ENCODE results near the gene ACTN4.

ACTN4 gene

DNA sequence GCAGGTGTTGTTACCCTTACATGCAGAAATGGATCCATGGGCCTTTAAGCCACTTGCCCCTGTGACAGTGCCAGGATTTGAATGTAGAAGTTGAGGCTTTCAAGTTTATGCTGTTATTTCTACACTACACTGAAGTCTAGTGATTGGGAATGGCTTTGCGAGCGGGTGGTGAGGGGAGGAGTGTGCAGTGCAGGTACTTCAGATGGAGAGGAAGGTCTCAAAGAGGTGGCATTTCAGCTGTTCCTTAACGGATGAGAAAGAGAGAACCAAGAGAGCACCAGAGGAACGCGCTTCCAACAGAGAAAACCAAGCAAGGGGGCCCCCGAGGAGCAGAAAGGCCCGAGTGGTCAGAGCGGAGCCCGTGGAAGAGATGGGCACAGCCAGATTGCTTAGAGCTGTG, 13.3 kb downstream of the ACTN4 start:
- DNase-seq (ENCODE audit: low read depth in 2 of 2): no peak

DNA sequence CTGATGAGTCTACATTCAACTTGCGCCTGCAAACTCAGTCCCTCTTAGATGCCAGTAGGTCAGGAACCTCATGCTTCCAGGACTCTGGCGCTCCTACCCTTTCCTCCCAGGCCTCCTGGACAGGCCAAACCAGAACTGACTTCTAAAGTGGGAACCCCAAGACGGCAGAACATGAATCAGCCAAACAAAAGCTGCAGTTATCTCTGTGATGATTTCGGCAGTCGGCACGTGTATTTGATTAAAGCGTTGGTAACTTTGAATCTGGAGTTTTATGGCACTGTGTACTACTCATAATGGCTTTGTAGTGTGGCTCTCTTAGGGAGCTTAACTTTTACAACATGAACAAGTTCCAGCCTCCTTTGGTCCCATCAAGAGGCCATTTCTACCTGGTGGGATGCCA, 13.7 kb downstream of the ACTN4 start:
- no peak for DNase-seq (ENCODE audit: low read depth in 2 of 2)

DNA sequence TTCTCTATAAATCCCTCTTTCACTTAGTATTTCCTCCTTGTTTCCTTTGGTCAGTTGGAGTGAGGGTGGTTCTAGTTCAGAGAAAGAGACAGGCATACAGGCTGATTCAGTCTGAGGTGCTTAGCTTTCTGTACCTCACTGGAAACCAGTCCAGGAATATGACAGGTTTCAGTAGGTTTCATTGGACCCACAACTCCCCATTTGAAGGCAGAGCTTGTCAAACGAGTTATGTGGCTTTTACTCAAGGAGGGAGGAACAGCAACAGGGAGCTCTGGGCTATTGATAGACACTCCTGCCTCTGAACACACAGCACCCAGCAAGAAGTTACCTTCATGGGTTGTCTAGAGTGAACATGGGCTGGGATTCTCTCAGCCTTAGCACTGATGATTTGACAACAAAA, 14.5 kb downstream of the ACTN4 start:
- DNase-seq (ENCODE audit: low read depth in 2 of 2): no peak

DNA sequence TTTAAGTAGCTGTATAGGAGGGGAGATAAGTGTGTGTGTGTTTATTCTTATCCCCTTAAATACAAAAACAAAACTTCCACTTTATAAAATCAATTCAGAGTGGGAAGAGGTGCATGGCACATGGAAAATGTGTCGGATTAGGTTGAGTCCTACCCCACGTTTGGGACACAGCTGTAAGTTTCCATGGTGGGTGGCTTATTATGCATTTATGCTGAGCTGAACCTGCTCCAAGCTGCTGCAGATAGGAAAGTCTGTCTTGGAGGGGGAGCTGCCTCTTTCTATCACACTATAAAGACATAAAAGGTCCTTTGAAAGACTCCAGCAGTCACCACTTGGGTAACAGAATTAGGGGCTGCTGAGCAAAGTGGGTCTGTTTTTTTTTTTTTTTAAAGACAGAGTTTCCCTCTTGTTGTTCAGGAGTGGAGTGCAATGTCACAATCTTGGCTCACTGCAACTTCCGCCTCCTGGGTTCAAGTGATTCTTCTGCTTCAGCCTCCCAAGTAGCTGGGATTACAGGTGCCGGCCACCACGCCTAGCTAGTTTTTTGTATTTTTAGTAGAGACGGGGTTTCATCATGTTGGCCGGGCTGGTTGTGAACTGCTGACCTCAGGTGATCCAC, 15.2 kb downstream of the ACTN4 start:
- DNase-seq (ENCODE audit: low read depth in 2 of 2): no peak

DNA sequence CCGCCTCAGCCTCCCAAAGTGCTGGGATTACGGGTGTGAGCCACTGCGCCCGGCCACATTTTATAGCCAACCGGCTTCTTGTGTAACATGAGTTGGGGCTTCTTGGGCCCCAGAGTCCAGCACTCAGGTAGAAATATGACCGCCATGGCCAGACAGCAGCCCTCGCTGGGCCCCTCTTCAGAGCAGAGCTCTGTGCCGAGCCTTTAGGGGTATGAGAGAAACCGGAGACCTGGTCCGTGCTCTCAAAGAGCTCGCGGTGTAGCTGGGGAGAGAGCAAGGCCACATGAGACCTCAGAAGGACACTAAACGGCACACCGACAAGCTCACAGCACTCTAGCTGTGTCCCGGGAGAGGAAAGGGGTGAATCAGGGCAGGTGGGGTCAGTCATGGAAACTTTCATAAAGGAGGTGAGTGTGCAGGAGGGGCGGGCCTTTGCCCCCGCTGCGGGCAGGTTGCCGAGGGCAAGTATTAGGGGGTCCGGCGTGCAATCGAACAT, 15.8 kb downstream of the ACTN4 start:
- DNase-seq (ENCODE audit: low read depth in 2 of 2): no peak

DNA sequence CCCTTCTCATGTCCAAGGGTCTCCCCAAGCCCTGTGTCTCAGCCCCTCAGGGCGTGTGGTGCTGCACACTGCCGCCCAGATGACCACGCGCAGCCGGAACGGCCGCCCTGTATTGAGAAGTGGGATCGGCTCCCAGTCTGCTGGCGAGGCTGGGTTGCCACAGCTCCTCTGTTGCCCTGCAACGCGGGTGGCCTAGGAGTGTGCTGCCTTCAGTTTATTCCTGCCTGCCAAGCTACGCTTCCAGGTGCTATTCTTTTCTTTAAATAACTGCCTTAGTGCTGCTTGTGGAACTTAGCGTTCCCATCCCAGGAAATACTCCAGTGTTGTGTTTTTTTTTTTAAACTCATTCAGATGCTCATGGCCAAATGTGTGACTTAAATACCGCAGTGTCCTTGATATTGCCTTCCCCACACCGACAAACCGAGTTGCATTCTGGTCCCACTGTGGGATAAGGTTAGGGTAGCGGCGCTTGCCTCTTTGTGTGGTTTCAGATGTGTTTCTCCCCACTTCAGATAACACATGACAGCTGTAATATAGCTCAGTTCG, 16.6 kb downstream of the ACTN4 start:
- no peak for DNase-seq (ENCODE audit: low read depth in 2 of 2)

DNA sequence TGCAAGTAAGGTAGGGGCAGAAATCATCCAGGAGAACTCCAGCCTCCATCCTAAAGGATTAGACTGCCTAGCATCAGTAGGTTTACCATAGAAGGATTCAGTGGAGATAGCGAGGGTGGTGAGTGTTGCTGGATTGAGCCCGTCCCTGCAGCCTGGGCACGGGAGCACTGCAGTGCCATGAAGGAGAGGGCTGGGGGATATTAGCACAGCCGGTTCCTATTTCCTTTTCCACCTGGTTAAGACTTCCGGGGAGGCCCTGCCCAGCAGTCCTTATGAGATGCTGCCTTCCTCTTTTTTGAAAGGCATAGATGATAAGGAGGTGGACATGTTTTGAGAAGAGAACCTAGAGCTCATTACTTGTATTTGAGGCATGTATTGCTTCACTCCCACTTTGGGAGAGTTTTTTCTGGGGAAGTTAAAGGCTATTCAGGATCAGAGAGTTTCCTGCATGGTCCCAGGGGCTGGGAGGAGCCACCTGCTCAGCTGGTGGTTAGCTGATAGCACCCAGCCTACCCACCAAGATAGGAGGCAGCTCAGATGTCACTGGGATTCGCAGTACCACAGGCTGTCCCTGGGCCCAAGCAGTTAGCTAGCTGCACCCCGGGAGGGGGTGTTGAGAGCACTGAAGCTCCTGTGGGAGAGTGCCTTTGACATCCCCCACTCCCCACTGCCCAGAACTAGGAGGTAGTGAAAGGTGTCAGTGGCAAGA, 17.2 kb downstream of the ACTN4 start:
- no peak for DNase-seq (ENCODE audit: low read depth in 2 of 2)

DNA sequence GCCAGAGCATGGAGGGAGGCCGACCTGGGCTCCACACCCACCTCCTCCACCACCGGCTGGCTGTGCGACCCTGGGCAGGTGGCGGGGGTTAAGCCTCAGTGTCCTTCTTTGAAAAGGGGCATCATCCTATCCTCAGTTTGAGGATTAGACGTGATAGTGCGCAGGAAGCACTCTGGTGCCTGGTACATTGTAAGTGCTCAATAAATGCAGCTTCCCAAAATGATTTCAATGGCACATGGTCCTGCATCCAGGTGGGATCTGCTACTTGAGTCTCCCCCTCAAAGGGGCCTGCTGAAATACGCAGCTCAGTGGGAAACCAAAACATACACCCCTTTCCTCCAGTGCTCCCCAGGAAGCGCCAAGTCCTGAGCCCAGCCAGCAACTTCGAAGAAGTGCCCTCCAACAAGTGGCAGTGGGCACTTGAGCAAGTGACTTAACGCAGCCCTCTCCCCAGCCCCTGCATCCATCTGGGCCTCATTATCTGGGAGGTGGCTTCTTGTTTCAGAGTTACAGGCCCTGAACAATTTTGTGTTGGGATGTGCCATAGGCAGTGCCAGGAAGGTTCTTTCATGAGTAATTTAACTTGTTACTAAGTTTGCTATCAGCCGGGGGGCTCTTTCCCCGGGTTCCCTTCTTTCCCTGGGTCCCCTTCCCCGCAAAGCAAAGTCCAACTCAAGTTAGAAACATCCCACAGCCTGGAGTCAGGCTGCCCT, 17.9 kb downstream of the ACTN4 start:
- DNase-seq (ENCODE audit: low read depth in 2 of 2): no peak

DNA sequence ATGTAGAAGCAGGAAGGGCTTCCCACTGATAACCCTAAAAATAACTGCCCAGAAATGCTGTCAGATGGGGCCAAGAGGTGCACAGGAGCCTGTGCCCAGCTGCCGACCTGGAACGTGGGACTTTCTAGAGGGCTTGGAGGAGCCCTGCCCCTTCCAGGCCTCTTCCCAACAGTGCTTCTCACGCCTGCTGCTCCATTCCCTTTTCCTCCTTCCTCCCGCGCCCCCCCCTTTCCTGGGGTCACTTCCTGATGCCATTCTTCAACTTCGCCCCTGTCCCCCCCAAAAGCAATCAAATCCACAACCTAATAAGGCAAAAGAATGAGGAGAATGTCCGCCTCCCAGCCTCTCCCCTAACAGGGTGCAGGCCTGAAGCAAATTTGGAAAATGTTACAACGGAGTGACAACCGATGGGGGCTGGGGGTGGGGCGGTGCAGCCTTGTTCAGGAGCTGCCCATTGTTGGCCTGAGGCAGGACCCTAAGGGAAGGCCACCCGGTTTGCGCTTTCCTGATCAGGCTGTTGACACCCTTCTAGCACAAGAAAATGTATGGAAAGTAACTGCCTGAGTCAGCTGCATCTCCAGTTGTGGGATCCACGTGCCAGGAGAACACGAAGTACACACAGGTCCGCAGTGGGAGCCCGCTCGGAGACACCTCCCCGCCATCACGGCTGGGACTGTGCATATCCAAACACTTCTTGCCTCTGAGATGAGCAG, 18.7 kb downstream of the ACTN4 start:
- no peak for DNase-seq (ENCODE audit: low read depth in 2 of 2)

DNA sequence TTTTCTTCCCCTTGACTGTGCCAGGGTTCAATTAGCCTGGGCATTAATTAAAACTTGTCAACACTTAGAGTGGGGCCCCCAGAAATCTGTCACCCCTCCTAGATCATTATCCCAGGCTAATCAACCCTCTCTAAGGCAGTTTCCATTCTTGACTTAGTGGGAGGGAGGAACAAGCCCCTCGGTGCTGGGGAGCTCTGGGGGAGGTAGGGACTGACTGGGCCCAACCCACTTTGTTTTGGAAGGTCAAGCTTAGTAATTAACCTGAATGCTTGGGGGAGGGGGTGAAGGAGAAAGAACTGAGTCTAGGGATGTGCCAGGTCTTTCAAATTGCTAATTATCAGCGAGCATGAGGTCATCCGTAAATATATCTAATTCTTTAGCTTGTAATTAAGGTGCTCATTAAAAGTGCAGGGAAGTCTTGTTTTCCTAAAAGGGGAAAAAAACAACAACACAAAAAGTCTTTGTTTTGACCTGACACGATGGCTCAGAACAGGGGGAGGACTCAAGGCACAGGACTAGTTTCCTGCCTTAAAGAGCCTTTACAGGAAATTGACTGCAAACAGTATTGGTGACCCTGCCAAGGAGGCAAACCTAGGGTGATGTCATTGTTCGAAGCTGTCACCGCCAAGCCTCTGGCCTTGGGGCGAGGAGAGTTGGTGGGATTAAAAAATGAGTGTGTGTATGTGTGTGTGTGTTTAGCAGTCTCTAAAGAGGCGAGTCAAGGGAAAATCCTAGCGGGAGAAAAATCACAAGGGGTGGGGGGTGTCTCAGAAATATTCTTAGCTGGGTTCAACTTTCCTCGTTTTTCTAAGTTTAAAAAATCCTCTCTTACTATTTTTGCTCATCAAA, 19.4 kb downstream of the ACTN4 start:
- DNase-seq (ENCODE audit: low read depth in 2 of 2): no peak

DNA sequence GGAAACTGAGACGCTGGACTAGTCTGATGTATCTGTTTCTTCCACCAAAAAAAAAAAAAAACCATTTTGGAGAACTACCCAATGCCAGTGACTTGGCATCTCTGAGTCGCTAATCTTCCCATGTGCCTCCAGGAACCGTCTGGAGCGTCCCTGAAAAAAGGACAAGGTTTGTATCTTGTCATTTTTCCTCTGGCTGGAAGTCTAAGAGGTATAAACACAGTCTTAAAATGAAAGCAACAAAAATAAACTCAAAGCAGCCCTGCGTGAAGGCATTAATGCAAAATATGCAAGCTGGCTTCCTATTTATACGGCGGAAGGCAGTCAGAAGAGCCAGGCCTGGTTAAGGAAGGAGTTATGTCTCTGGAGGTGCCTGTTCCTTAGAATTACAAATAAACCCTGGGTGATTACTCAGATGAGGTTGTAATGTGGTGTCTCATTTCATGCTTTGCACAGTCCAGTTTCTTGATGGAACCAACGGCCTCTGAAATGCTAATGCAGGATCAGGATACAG, 20.3 kb downstream of the ACTN4 start:
- no peak for DNase-seq (ENCODE audit: low read depth in 2 of 2)

DNA sequence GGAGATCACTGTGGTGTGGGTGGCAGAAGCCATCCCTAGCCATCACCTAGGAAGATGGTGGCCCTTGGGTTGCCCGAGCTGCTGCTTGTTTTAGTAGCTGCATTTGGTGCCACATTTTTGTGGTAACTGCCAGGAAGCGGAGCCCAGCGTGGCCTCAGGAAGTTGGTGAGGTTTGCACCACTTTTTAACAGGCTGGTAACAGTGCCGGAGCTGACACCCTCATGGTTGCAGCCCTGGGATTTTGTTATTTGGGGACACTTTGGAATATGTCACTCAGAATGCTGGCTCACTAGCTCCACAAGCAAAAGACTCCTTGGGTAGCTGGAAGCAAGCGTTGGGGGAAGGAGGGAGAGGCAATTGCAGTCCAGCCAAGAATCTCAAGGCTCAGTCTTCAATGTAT, 22.1 kb downstream of the ACTN4 start:
- DNase-seq (ENCODE audit: low read depth in 2 of 2): no peak

DNA sequence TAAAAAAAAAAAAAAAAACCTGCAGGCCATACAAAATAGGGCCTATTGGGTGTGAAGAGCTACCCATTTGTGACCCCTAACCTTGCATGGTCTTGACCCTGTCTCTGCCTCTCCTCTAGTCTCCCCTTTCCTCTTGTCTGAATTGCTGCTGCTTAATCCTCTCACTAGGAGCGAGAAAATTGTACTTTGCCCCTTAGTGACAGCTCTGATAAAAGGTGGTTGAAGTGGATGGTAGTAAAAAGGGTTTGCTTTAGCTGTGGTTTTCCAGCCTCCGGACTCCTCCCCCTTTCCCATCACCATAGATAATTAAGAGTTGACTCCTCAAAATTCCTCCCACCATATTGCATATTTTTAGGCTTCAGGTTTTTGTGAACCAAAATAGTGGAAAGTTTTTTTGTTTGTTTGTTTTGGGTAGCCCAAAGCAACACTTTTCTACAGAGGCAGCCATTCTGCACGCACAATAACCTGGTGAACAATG, 23.5 kb downstream of the ACTN4 start:
- no peak for DNase-seq (ENCODE audit: low read depth in 2 of 2)

DNA sequence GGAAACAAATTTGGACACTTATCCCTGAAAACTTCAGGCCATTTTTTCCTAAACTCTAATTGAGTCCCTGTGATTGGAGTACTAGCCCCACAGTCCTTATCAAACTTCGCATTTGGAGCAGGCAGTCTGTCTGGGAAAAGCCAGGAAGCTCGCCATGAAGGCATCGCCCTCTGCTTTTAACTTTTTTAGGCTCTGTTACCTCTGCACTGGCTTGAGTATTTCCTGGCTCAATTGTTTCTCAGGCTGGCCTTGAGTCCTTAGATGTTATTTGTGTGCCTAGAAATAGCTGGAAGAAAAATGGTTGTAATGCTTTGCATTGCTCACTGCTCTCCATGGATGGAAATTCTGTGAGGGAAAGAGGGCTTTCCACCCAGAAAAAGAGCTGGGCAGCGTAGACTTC, 24.2 kb downstream of the ACTN4 start:
- DNase-seq (ENCODE audit: low read depth in 2 of 2): no peak

DNA sequence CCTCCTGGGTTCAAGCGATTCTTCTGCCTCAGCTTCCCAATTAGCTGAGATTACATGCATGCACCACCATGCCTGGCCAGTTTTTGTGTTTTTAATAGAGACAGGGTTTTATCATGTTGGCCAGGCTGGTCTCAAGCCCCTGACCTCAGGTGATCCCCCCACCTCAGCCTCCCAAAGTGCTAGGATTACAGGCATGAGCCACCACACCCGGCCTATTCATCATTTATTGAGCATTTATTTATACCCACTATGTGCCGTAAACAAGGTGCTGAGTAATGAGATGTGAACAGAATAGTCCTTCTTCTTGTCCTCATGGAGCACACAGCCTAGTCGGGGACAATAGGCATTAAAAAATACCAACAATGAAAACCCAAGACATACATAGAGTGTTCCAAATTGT, 25.6 kb downstream of the ACTN4 start:
- no peak for DNase-seq (ENCODE audit: low read depth in 2 of 2)

DNA sequence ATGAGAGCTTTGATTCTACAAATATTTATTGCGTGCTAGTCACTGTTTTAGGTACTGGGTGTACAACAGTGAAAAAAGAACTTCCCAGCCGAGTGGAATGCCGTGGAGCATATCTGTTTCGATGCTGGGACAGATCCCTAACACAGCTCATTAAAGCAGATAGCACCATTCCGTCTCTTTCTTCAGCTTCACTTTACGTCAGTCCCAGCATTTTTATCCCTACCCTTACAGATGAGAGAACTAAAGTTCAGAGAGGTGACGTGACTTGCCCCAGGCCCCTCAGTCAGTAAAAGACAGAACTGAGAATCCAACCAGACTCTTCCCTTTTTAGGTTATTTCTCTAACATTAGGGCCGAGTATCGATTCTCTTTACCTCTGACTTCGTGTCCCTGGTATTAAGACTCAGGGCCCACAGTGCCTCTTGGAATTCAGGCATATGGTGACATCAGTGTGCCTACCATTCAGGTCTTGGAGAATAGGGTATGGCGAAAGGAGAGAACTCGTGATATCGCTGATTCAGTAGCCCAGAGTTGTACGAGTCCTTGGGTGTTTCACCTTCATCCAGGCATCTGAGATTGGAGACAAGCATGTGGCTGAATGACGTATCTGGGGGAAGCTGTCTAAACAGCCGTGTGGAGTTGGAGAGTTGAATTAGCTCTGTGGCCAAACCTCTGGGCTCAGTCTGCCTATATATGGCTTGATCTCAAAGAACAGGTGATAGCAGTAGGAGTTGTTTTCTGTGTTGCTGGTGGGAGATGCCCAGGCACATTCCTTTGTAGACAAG, 27.1 kb downstream of the ACTN4 start:
- DNase-seq (ENCODE audit: low read depth in 2 of 2): no peak

DNA sequence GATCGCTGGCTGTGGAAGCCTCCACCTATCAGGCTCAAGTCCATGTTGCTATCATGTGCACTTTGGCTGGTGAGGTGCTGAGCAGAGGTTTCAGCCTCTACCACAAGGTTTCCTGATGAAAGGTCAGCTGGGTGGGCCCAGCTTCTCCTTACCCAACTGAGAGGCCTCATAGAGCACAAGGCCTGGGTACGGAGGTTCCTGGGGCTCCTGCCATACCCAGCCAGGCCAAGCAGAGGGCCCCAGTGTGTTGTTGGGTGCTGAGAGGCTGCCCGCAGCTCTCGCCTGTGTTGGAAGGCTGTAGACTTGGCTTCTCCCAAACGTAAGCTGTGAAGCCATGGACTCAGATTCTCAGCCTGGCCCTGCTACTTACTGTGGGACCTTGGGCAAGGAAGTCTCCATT, 28.2 kb downstream of the ACTN4 start:
- DNase-seq (ENCODE audit: low read depth in 2 of 2): no peak

DNA sequence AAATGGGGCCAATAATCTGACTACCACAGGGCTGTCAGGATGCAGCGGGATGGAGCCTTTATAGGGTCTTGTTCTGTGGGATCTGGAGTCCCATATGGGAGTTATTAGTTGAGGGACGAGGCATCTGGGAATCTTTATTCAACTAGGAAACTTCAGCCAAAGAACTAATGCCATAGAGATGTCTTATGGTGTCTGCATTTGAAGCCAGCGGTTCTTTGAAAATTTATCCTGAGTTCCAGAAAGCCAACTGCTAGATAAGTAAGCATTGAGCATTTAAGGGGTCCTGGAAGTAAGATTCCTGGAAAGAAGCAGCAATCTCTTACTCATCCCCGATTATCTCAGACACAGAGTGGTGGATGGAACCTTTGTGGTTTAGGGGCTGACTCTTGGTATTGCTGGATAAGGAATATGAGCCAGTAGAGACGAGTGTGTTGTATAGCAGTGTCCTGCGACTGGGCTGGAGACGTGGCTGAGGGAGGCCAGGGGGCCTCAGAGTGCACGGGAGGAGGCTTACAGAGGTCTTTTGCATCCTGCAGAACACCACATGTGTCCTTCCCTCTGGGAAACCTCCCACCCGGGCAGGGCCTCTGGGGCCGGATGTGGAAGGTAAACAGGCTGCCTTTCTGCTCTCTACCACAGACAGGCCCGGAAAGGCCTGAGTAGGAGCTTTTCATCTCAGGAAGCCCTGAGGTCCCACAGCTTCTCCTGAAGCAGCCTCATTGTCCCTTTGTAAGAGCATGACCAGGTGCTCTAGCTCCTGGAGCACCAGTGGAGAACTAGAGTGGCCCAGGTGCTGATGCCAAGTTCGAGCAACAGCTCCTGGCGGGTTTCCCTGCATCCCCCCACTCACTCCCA, 28.8 kb downstream of the ACTN4 start:
- DNase-seq (ENCODE audit: low read depth in 2 of 2): no peak

All from activated CD4-positive, alpha-beta T cell treated with anti-CD3 and anti-CD28 coated beads for 24 hours (primary cell).